NCI-H748 treated with DMSO at 0.1 percent for 48 hours (cell line): ENCODE measurements around the gene PRICKLE4.
A peak's percentile ranks its signal among the peaks of the same experiment; 100 is the strongest.

Experiments used
- DNase-seq: peaks from one replicate; lab custom pipeline; 2025; lab: John Stamatoyannopoulos, UW

The PRICKLE4 gene, protein sequence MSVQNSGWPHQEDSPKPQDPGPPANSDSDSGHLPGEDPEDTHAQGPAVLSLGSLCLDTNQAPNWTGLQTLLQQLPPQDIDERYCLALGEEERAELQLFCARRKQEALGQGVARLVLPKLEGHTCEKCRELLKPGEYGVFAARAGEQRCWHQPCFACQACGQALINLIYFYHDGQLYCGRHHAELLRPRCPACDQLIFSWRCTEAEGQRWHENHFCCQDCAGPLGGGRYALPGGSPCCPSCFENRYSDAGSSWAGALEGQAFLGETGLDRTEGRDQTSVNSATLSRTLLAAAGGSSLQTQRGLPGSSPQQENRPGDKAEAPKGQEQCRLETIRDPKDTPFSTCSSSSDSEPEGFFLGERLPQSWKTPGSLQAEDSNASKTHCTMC

DNA sequence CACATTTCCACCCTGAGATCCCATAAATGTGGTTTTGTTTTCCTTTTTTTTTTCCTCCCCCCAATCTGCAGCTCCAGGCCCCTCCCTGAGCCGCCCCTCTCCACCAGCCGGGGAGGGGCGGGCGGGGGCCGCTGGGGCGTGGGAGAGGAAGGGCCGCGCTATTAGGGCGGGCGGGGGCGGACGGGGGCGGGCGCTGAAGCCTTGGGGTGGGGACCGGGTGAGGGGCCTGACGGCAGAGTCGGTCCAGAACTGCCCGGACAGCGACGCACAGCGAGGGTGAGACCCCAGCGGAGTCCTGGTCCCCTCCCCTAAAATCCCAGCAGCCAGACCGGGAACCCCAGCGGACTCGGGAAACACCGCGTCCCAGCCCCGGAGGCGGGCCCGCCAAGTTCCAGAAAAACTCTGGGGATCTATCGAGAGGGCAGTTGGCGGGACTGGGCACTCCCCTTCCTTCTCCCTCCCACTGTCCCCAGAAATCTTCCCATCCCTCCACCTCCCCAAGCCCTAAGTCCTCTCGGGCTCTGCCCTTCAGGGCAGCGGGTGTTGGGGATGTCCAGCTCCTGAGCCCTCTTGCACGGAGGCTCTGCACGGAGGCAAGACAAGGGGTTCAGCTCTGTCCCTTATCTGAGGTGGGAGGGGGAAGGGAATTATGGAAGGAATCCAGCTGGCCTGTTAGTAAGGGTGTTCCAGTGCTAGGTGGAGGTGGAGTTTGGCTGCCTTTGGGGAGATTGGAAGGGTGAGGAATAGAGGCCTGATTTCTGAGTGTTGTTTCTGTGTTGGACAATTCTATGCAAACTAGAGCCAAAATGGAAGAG is at the start of gene PRICKLE4:
Gene PRICKLE4, plus strand, starts transcription at position 232 of the 815 bp plus-strand sequence. CDS start 2,692 bp downstream, outside the sequence.
- DNase-seq = no peak

DNA sequence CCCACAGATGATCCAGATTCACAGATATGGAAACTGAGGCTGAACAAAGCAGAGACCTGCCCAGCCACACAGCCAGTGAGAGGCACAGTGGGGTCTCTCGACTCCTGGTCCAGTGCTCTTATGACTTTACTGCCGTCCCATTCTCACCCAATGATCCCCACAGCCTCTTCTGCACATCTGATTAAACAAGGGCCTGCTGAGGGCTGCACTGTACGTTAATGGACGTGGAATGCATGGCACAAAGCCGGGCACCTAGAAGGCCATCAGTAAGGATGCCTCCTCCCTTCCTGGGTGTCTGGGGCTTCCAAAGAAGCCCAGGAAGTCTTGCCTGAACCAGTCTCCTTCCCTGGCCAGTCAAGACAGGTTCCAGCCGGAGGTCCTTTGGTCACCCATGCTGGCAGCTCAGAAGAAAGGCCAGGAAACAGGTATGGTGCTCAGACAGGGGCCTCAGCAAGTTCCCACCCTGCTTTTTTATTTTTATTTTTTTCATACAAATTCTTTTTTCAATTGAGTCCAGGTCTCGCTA is 49.0 kb upstream of the PRICKLE4 start:
- no peak for DNase-seq

DNA sequence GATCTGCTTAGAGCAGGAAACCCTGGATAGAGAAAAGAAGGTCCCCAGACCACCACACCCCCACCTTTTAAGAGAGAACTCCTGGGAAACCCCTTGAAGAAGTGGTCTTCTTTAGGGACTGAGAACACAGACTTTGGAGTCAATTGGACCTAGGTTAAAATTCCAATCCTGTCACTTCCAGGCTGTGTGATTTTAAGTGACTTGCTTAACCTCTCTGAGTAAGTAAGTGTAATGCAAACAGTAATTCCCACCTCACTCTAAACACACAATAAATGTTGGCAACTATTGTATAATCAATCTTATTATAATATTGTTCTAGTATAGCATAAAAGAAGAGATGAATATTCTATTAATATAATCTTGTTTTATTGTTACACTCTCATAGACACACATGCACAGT is 48.4 kb upstream of the PRICKLE4 start:
- no peak for DNase-seq

DNA sequence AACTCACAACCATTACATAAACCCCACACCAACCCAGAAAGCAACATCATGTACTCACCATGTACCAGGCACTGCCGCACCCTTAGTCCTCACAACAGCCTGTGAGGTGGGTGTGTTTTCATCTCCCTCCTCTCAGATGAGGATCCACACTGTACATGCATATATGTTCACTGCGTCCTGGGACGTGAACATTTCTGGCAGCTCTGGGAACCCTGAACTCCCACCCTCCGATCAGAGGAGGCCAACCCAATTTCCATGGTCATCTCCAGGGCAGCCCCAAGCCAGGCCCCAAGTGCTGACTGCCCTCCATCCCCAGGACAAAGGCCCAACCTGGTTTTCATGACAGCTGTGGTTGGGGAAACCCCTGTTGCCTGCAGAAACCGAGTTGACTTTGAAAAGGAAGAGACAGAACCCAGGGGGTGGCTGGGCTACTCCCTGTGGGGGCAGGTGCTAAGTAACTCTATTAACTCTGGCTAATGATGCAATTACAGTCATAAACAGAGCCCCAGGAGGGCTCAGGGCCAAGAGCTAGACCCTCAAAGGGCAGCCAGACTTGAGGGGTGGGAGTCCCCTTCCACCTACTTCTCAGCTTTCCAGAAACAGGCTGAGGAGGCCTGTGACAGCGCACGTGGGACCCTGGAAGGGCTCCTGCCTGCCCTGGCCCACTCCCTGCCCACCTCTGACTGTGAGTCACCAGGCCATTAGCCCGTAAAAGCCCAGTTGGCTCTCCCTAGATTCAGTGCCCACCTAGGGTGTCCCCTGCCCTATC is 47.8 kb upstream of the PRICKLE4 start:
- no peak for DNase-seq

DNA sequence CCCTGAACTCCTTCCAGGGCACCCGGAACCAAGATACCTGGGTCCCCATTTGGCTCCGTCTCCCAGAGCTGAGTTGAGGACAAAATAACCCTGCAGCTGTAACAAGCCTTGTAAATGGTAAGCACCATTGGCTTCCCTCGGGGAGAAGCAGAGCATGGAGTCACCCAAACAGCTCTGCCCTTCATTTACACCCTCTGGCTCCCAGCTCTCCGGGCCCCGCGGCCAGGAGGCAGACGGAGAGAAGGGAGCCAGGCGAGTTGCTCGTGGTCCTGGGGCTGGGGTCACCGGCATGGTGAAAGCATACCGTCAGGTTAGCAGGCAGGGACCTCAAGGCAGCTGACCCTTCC is 47.2 kb upstream of the PRICKLE4 start:
- no peak for DNase-seq

DNA sequence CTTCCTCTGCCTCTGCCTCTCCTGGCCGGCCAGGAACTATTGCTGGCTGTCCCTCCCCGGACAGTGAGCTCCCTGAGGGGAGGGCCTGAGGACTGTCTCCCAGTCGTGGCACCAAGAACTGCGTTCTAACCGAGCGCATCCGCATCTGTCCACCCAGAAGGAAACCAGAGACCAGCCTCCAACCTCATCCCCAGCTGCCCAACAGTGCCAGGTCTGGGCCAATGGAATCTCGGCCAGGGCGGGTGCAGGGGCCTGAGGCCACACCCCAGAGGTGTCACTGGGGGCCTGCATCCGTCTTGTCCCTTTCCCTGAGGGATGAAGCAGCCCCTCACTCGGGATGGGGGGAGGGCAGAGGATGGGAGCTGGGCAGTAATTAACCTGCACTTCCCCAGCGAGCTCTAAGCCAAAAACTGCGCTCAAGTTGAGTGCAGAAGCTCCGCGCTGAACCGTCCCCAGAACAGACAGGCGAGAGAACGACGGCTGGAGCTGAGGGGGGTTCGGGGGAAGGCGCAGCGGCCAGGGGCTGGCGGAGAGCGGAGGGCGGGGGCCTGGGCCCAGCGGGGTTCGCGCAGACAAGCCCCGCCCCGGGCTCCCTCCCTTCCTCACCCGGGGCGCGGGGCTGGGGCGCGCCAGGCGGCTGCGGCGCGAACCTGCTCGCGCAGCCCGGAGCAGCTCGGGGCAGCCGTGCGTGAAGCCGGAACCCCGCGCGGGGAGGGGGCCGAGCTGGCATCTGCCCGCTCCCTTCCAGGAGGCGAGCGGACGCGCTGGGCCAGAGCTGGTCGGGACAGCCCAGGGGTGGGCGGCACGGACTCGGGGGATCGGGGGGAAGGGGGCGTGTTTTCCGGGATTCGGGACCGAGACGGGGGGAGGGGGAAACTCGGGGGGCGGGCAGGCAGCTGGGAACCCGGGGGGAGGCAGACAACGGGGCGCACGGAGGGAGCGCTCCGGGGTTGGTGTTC is 46.6 kb upstream of the PRICKLE4 start:
- peak; percentile 93 for DNase-seq

DNA sequence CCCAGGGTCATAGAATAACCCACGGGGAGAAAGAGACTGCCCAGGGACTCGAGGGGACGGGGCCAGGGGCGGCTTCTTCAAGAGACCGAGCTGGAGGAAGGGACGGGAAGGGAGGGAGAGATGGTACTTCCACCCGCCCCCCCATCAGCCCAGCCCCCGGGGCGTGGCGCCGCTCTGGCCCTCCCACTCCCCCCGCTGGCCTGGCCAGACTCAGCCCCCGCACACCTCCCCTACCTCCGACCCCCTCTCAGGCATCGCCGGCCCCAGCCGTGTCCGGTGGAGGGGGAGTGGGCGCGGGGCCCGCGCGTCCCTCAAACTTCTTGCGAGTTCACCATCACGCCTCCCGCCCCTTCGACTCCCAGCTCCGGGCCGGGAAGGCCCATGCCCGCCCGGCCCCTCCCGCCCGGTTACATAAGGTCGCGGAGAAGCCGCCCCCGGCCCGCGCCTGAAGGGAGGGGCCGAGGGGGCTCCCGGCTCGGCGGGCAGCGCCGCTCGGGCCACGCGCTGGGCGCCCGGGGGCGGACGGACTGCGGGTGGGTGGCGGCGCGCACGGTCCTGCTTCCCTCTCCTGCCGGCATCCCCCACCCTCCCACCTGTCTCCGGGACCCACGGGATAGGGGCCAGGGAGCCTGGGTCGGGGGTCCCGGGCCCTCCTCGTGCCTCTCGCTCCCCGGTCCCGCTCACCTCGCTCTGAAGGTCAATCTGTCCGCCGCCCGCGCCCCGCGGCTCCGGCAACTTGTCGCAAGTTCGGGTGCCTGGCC is 45.7 kb upstream of the PRICKLE4 start:
- DNase-seq = peak; percentile 47

DNA sequence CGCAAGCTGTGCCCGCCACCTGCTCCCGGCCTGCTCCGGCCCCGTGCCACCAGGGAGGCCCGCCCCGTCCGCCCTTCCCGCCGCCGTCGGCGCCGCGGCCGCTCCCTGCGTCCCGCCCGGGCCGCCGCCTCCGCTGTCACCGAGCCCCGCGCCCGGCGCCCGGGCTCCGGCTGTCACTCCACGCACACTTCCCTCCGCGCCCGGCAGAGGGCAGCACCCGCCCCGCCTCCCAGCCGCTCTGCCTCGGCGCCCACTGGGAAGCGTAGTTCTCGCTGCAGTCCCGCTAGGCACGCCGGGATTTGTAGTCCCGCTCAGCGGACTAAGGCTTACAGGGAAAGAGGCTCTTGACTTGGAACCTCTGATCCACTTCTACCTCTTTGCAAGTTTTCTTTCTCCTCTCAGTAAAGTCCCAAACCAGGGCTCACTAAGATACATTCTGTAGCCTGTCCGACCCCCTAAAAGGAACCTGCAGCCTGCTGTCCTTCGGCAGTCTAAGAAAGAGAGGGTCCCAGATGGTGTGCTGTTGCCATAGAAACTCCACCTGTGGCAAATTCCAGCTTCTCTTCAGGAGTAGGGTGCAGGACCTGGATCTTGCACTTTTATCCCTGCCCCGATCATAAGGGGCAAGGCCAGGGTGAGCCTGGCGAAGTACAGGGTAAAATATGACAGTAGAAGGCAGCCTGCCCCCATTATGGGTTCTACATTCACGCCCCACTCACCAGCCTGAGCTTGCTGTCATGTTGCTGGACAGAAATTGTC is 45.0 kb upstream of the PRICKLE4 start, which contains the start of gene TFEB:
Gene TFEB, minus strand, starts transcription at position 182 of the 759 bp plus-strand sequence. CDS start 44,395 bp downstream, outside the sequence.
- DNase-seq = peak; percentile 90

DNA sequence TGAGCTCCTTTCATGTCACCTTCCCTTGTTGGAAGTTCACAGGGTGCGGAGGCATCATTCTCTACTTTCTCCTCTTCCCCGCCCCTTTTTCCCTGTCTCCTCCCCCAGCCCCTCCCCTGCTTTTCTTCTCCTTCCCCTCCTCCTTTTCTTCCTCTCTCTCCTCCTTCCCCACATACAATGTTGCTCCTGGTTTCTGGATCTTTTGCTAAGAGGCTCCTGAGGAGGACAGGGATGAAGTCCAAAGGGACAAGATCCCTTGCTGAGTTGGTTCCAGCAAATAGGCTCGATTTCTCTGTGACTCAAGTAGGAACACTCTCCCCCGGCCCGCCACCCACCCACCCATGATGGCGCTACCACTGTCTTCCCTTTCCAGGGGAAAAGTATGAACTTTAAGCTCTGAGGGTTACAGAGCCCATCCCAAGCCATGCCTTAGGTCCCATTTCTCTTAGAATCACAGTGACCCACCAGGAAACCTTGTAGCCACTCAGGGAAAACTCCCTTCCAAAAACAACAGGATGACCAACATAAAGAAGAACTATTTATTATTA is 44.3 kb upstream of the PRICKLE4 start:
- no peak for DNase-seq

DNA sequence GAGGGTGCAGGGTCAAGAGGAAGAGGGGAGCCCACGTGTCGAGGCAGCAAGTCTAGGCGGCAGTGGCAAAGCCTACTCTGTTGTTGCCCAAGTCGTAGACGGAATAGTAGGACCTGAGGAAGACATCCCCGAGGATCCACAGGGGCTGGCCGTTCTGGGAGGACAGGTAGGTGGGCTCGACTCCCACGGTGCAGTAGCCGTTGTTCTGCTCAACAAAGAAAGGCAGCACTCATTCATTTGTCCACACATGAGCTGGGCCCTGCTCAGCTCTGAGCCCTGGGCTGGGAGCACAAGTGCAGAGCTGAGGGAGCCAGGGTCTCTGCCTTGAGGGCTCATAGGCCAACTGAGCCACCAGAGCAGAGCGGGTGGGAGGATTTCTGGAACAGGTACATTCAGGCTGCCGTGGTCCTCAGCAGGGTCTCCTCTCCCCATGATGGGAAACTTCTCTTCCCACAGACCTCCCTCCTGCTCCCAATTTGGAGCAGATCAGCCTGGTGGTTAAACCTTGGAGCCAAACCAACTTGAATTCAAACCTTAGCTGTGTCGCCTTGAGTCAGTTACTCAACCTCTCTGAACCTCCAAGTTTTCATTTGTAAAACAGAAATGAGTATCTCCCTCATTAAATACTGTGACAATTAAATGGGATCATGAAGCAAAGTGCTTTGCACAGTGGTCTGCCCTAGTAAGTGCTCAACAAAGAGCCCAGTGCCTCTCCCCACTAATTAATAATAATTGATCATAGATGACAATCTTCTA is 43.6 kb upstream of the PRICKLE4 start:
- no peak for DNase-seq

DNA sequence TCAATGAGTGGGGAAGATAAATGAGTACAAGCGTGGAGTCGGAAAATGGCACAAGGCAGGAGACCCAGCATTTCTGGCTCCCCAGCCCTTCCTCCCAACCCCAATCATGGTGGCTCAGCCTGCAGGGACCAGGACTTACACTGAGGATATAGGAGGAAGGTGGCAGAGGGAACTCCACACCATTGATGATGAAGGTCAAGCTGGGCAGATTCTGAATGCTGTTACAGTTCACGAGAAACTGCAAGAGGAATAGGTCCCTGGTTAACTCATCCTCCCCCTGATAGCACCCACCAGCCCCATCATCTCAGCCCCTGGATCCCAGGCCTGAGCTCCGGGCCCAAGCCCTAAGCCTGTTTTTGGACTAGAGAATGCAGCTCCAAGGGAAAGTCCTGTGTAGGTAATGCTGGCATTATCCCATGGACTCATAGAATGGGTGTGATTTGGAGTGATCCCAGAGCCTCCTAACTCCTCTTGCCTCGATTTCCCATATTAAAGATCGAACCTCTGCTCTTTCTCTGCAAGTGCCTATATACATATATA is 42.9 kb upstream of the PRICKLE4 start:
- no peak for DNase-seq

DNA sequence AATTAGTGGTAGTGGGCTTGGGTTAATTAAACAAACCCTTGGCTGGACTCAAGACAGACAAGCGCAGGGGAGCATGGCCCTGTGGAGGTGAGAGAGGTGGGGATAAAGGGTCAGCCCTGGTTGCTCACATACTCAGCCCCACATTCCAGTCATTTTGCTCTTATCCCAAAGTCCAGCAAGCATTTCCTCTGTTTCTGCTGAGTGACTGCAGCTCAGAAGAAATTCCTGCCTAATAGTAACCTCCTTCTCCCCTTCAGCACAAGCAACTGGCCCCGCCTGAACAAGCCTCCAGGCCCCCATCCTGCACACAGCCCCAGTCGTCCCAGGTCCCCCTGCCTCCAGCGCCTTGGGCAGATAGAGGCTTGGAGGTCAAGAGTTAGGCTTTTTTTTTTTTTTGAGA is 41.5 kb upstream of the PRICKLE4 start:
- no peak for DNase-seq

DNA sequence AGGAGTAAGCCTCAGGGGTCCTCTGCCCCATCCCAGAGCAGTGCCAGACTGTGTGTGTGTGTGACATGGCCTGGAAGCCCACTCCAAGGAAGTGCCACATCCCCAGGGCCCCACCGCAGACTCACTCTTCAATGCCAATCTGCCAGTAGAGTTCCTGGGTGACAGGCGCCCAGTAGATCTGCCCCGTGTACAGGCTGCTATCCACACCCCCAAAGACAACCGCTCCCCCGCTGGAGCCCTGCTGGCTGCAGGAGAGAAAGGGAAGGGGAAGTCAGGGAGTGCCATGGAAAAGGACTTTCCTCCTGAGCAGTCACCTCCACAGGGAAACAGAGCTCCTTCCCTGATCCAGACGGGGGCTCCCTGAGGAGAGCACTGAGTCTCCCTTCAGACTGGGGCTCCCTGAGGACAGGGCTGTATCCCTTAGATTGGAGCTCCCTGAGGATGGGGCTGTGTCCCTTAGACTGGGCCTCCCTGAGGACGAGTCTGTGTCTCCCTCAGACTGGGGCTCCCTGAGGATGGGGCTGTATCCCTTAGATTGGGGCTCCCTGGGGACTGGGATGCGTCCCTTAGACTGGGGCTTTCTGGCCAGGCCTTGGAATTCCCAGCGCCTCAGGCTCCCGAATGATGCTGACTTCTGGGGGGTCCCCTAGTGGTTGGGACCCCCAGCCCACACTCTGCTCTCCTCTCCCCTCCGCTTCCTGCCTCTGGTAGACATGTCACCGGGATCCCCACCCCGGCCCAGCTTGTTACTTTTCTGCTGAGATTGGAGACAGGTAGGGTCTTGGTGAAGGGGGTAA is 40.0 kb upstream of the PRICKLE4 start:
- no peak for DNase-seq

DNA sequence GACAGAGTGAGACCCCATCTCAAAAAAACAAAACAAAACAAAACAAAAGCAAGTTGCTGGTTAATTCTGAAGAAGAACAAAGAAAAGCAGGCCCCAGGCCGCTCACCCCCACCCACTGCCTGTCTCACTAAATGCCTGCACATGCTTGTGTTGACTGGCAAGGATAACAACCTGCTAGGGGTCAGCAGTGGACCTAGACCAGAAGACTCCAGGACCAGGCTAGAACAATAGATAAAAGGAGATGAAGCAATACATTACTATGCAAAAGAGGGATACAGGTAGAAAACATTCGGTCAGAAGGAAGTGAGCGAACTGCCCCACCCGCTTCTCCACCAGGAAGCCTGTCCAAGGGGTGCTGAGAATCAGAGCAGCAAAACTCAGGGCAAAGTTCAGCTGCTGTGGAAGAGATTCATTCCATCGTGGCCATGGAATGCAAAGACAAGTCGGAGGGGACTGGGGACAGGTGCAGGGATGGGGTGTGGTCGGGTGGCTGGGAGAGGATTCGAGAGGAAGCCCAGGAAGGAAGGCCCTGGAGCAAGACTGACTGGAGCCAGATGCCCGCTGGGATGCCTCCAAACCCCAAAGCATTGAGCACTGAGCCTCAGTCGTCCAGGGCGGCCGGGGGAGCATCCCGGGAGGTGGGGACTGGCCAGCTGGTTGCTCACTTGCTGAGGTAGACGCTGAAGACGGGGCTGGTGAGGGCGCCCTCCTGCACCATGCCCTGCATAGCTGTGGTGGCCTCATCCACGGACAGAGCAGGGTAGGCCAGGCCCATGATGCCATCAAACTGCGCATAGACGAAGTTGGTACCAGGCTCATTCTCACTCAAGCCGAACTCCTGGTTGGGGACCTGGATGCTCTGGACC is 38.7 kb upstream of the PRICKLE4 start:
- DNase-seq = no peak

DNA sequence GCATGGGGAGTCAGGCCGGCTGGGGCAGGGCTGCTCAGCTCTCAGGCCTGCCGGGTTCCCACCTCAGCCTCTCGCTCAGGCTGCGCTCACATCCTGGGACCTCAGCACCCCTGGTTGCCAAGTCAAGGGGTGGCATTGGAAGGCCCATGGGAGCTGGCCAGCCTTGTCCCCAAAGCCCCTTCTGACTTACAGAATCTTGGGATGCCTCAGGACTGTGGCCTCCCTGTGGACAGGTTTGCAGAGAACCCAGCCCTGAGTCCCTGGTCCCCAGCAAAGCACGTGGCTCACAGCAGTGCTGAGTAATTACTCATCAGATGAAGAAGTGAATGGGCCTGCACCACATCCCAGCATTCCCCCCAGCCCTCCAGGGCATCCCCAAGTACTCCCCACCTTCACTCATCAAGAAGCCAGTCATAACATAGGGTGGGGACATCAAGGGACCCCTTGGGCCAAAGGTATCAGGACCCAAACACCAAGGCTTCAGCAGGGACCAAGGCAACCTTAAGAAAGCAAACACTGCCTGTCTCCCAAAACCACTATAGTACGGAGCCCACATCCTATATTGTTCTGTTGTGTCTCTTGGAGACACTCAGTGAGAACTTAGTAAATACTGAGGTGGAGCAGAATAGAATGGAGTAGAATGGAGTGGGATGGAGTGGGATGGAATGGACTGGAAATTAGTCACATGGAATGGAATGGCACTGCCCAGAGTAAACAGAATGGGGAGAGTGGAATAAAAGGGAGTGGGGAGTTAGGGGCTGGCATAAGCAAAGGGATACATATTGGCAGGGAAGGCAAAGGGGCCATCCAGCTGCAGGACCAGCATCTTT is 37.0 kb upstream of the PRICKLE4 start:
- DNase-seq = no peak
